Measurements from ENCODE around the gene ANKLE2.
"Not testable (repeated sequence)": the region's sequence is repeated elsewhere in the genome, so short reads cannot be mapped to it uniquely, and the experiment has no call there.

ANKLE2 gene

GRCh38 chr12:132797820-132798570 is 36.4 kb upstream of the ANKLE2 start:
- Histone ChIP-seq H3K9ac (ENCODE audit: low read depth in 1 of 2, low read length in 2 of 2) (no peak overlapping the region), H3K27me3 (ENCODE audit: control insufficient read depth in 1 of 2, insufficient read depth in 2 of 2, low read length in 2 of 2) (no peaks in the 10 kb centered on the region), H3K27ac (ENCODE audit: low read depth, low read length) (no peak overlapping the region), H3K9me3 (ENCODE audit: control insufficient read depth in 1 of 2, low read length in 2 of 2) (no peaks in the 10 kb centered on the region), H3K4me1 (ENCODE audit: control insufficient read depth in 1 of 2, insufficient read depth in 2 of 2, low read length in 2 of 2) (no peaks in the 10 kb centered on the region), H3K36me3 (ENCODE audit: control insufficient read depth in 1 of 2, insufficient read depth in 2 of 2, low read length in 2 of 2) (peaks cover 50 to 81% of the 10 kb centered on the region in 2 donors), H3K4me3 (ENCODE audit: low read depth in 1 of 2, low read length in 2 of 2) (no peak overlapping the region)

- Histone ChIP-seq H3K27ac (ENCODE audit: low read depth, low read length) (no peak overlapping the region), H3K9ac (ENCODE audit: low read depth in 1 of 2, low read length in 2 of 2) (no peak overlapping the region), H3K4me1 (ENCODE audit: control insufficient read depth in 1 of 2, insufficient read depth in 2 of 2, low read length in 2 of 2) (no peaks in the 10 kb centered on the region), H3K36me3 (ENCODE audit: control insufficient read depth in 1 of 2, insufficient read depth in 2 of 2, low read length in 2 of 2) (peaks cover 45 to 79% of the 10 kb centered on the region in 2 donors), H3K4me3 (ENCODE audit: low read depth in 1 of 2, low read length in 2 of 2) (no peak overlapping the region), H3K9me3 (ENCODE audit: control insufficient read depth in 1 of 2, low read length in 2 of 2) (no peaks in the 10 kb centered on the region), H3K27me3 (ENCODE audit: control insufficient read depth in 1 of 2, insufficient read depth in 2 of 2, low read length in 2 of 2) (no peaks in the 10 kb centered on the region)
Observed at GRCh38 chr12:132795847-132796246, 34.2 kb upstream of the ANKLE2 start.

GRCh38 chr12:132791940-132792339 is 30.3 kb upstream of the ANKLE2 start:
- peaks cover 39 to 65% of the 10 kb centered on the region in 2 donors for H3K36me3 ChIP-seq (ENCODE audit: control insufficient read depth in 1 of 2, insufficient read depth in 2 of 2, low read length in 2 of 2)
- H3K9ac ChIP-seq (ENCODE audit: low read depth in 1 of 2, low read length in 2 of 2); H3K27me3 ChIP-seq (ENCODE audit: control insufficient read depth in 1 of 2, insufficient read depth in 2 of 2, low read length in 2 of 2); H3K4me3 ChIP-seq (ENCODE audit: low read depth in 1 of 2, low read length in 2 of 2); H3K27ac ChIP-seq (ENCODE audit: low read depth, low read length); H3K4me1 ChIP-seq (ENCODE audit: control insufficient read depth in 1 of 2, insufficient read depth in 2 of 2, low read length in 2 of 2); H3K9me3 ChIP-seq (ENCODE audit: control insufficient read depth in 1 of 2, low read length in 2 of 2): not testable (repeated sequence)

- Histone ChIP-seq H3K4me1 (ENCODE audit: control insufficient read depth in 1 of 2, insufficient read depth in 2 of 2, low read length in 2 of 2) (no peaks in the 10 kb centered on the region), H3K27me3 (ENCODE audit: control insufficient read depth in 1 of 2, insufficient read depth in 2 of 2, low read length in 2 of 2) (no peaks in the 10 kb centered on the region), H3K36me3 (ENCODE audit: control insufficient read depth in 1 of 2, insufficient read depth in 2 of 2, low read length in 2 of 2) (peaks cover 47 to 69% of the 10 kb centered on the region in 2 donors), H3K9me3 (ENCODE audit: control insufficient read depth in 1 of 2, low read length in 2 of 2) (no peaks in the 10 kb centered on the region), H3K9ac (ENCODE audit: low read depth in 1 of 2, low read length in 2 of 2) (no peak overlapping the region), H3K4me3 (ENCODE audit: low read depth in 1 of 2, low read length in 2 of 2) (no peak overlapping the region), H3K27ac (ENCODE audit: low read depth, low read length) (no peak overlapping the region)
Observed at GRCh38 chr12:132789099-132789471, 27.5 kb upstream of the ANKLE2 start.

GRCh38 chr12:132788375-132789098 is 26.9 kb upstream of the ANKLE2 start:
- peaks cover 46 to 69% of the 10 kb centered on the region in 2 donors for H3K36me3 ChIP-seq (ENCODE audit: control insufficient read depth in 1 of 2, insufficient read depth in 2 of 2, low read length in 2 of 2)

GRCh38 chr12:132787877-132788276 is 26.2 kb upstream of the ANKLE2 start:
- H3K4me3 ChIP-seq (ENCODE audit: low read depth in 1 of 2, low read length in 2 of 2) = no peak overlapping the region
- H3K9ac ChIP-seq (ENCODE audit: low read depth in 1 of 2, low read length in 2 of 2) = no peak overlapping the region
- H3K36me3 ChIP-seq (ENCODE audit: control insufficient read depth in 1 of 2, insufficient read depth in 2 of 2, low read length in 2 of 2) = peaks cover 46 to 73% of the 10 kb centered on the region in 2 donors
- no peaks in the 10 kb centered on the region for H3K4me1 ChIP-seq (ENCODE audit: control insufficient read depth in 1 of 2, insufficient read depth in 2 of 2, low read length in 2 of 2)
- H3K9me3 ChIP-seq (ENCODE audit: control insufficient read depth in 1 of 2, low read length in 2 of 2) = no peaks in the 10 kb centered on the region
- H3K27me3 ChIP-seq (ENCODE audit: control insufficient read depth in 1 of 2, insufficient read depth in 2 of 2, low read length in 2 of 2) = no peaks in the 10 kb centered on the region
- H3K27ac ChIP-seq (ENCODE audit: low read depth, low read length) = no peak overlapping the region

More at GRCh38 chr12:132788375-132789098, 26.9 kb upstream of the ANKLE2 start:
- Histone ChIP-seq H3K9ac (ENCODE audit: low read depth in 1 of 2, low read length in 2 of 2) (no peak overlapping the region), H3K27ac (ENCODE audit: low read depth, low read length) (no peak overlapping the region), H3K9me3 (ENCODE audit: control insufficient read depth in 1 of 2, low read length in 2 of 2) (no peaks in the 10 kb centered on the region), H3K4me1 (ENCODE audit: control insufficient read depth in 1 of 2, insufficient read depth in 2 of 2, low read length in 2 of 2) (no peaks in the 10 kb centered on the region), H3K27me3 (ENCODE audit: control insufficient read depth in 1 of 2, insufficient read depth in 2 of 2, low read length in 2 of 2) (no peaks in the 10 kb centered on the region), H3K4me3 (ENCODE audit: low read depth in 1 of 2, low read length in 2 of 2) (no peak overlapping the region)

- peaks cover 44 to 80% of the 10 kb centered on the region in 2 donors for H3K36me3 ChIP-seq (ENCODE audit: control insufficient read depth in 1 of 2, insufficient read depth in 2 of 2, low read length in 2 of 2)
Observed at GRCh38 chr12:132786192-132786591, 24.6 kb upstream of the ANKLE2 start.

GRCh38 chr12:132784580-132784979 is 22.9 kb upstream of the ANKLE2 start:
- no peaks in the 10 kb centered on the region for H3K27me3 ChIP-seq (ENCODE audit: control insufficient read depth in 1 of 2, insufficient read depth in 2 of 2, low read length in 2 of 2)
- no peaks in the 10 kb centered on the region for H3K4me1 ChIP-seq (ENCODE audit: control insufficient read depth in 1 of 2, insufficient read depth in 2 of 2, low read length in 2 of 2)
- H3K9ac ChIP-seq (ENCODE audit: low read depth in 1 of 2, low read length in 2 of 2) = no peak overlapping the region
- H3K4me3 ChIP-seq (ENCODE audit: low read depth in 1 of 2, low read length in 2 of 2) = no peak overlapping the region
- no peak overlapping the region for H3K27ac ChIP-seq (ENCODE audit: low read depth, low read length)
- H3K9me3 ChIP-seq (ENCODE audit: control insufficient read depth in 1 of 2, low read length in 2 of 2) = no peaks in the 10 kb centered on the region
- peaks cover 56 to 86% of the 10 kb centered on the region in 2 donors for H3K36me3 ChIP-seq (ENCODE audit: control insufficient read depth in 1 of 2, insufficient read depth in 2 of 2, low read length in 2 of 2)

More at GRCh38 chr12:132786192-132786591, 24.6 kb upstream of the ANKLE2 start:
- Histone ChIP-seq H3K27me3 (ENCODE audit: control insufficient read depth in 1 of 2, insufficient read depth in 2 of 2, low read length in 2 of 2) (no peaks in the 10 kb centered on the region), H3K4me3 (ENCODE audit: low read depth in 1 of 2, low read length in 2 of 2) (no peak overlapping the region), H3K9ac (ENCODE audit: low read depth in 1 of 2, low read length in 2 of 2) (no peak overlapping the region), H3K27ac (ENCODE audit: low read depth, low read length) (no peak overlapping the region), H3K4me1 (ENCODE audit: control insufficient read depth in 1 of 2, insufficient read depth in 2 of 2, low read length in 2 of 2) (no peaks in the 10 kb centered on the region), H3K9me3 (ENCODE audit: control insufficient read depth in 1 of 2, low read length in 2 of 2) (no peaks in the 10 kb centered on the region)

- Histone ChIP-seq H3K4me1 (ENCODE audit: control insufficient read depth in 1 of 2, insufficient read depth in 2 of 2, low read length in 2 of 2) (no peaks in the 10 kb centered on the region), H3K27me3 (ENCODE audit: control insufficient read depth in 1 of 2, insufficient read depth in 2 of 2, low read length in 2 of 2) (no peaks in the 10 kb centered on the region), H3K36me3 (ENCODE audit: control insufficient read depth in 1 of 2, insufficient read depth in 2 of 2, low read length in 2 of 2) (peaks cover 58 to 83% of the 10 kb centered on the region in 2 donors), H3K4me3 (ENCODE audit: low read depth in 1 of 2, low read length in 2 of 2) (no peak overlapping the region), H3K9ac (ENCODE audit: low read depth in 1 of 2, low read length in 2 of 2) (no peak overlapping the region), H3K27ac (ENCODE audit: low read depth, low read length) (no peak overlapping the region), H3K9me3 (ENCODE audit: control insufficient read depth in 1 of 2, low read length in 2 of 2) (no peaks in the 10 kb centered on the region)
Observed at GRCh38 chr12:132783917-132784531, 22.4 kb upstream of the ANKLE2 start.

- Histone ChIP-seq H3K4me3 (ENCODE audit: low read depth in 1 of 2, low read length in 2 of 2) (no peak overlapping the region), H3K4me1 (ENCODE audit: control insufficient read depth in 1 of 2, insufficient read depth in 2 of 2, low read length in 2 of 2) (no peaks in the 10 kb centered on the region), H3K9me3 (ENCODE audit: control insufficient read depth in 1 of 2, low read length in 2 of 2) (no peaks in the 10 kb centered on the region), H3K27me3 (ENCODE audit: control insufficient read depth in 1 of 2, insufficient read depth in 2 of 2, low read length in 2 of 2) (no peaks in the 10 kb centered on the region), H3K9ac (ENCODE audit: low read depth in 1 of 2, low read length in 2 of 2) (no peak overlapping the region), H3K27ac (ENCODE audit: low read depth, low read length) (no peak overlapping the region), H3K36me3 (ENCODE audit: control insufficient read depth in 1 of 2, insufficient read depth in 2 of 2, low read length in 2 of 2) (peaks cover 53 to 83% of the 10 kb centered on the region in 2 donors)
Observed at GRCh38 chr12:132781938-132782337, 20.3 kb upstream of the ANKLE2 start.
